Fibroblast of the aortic adventitia (primary cell): ENCODE data around the gene KCTD20. TPM values are rescaled to one million over a fixed set of nuclear protein-coding genes. Genes with fewer than 3 reads are reported as not detected.

Source experiments
- DNase-seq: peaks from one replicate; pipeline ENCODE4 v3.0.0-alpha.2; 2010; ENCODE audit warnings: low read depth
- H3K4me3 ChIP-seq: 2 replicates; pipeline ENCODE4 v1.5.1; 2011; ENCODE audit warnings: low read depth, mild to moderate bottlenecking, control low read depth, low read length, moderate library complexity
- total RNA-seq: library from RNA; depleted of rRNA; stranded (reverse); fragments of >200 nt; gene quantifications from 2 replicates; pipeline ENCODE4 v1.2.3, GENCODE V29; 2012; ENCODE audit warnings: low replicate concordance
- TF ChIP-seq, protein P1 (sequence below): IDR thresholded peaks from 2 replicates; pipeline ENCODE4 v1.5.1; 2011; ENCODE audit warnings: mild to moderate bottlenecking, low read length, control low read depth, inconsistent platforms; ENCODE audit not compliant: insufficient read depth

The KCTD20 gene
- total RNA-seq, 1 donor = 48.6 TPM

DNA sequence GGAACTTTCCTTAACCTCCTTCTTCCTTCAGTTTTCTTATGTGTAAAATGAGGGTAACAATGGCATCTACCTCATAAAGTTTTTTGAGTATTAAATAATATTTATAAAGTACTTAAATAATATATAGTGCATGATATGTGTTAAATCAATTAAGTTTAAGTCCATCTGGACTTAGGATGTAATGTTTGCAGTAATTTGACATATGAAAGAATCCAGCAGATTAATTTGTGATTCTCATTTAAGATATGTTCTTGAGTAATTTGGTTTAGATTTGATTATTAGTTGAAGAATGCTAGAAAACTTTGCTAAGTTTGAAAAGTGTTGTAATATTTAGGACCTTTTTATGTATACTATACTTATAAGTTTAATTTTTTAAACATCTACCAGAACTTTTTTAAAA, 18.1 kb downstream of the KCTD20 start:
- no peak for DNase-seq
- TF ChIP-seq, protein P1, sequence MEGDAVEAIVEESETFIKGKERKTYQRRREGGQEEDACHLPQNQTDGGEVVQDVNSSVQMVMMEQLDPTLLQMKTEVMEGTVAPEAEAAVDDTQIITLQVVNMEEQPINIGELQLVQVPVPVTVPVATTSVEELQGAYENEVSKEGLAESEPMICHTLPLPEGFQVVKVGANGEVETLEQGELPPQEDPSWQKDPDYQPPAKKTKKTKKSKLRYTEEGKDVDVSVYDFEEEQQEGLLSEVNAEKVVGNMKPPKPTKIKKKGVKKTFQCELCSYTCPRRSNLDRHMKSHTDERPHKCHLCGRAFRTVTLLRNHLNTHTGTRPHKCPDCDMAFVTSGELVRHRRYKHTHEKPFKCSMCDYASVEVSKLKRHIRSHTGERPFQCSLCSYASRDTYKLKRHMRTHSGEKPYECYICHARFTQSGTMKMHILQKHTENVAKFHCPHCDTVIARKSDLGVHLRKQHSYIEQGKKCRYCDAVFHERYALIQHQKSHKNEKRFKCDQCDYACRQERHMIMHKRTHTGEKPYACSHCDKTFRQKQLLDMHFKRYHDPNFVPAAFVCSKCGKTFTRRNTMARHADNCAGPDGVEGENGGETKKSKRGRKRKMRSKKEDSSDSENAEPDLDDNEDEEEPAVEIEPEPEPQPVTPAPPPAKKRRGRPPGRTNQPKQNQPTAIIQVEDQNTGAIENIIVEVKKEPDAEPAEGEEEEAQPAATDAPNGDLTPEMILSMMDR = no peak
- no peak overlapping the region for H3K4me3 ChIP-seq

- TF ChIP-seq, protein P1 = no peak
- no peak for DNase-seq
- H3K4me3 ChIP-seq = no peak overlapping the region
These were observed 18.8 kb downstream of the KCTD20 start for GRCh38 chr6:36461646-36462045.

GRCh38 chr6:36463676-36464075, 20.9 kb downstream of the KCTD20 start:
- TF ChIP-seq, protein P1 = no peak
- H3K4me3 ChIP-seq = no peak overlapping the region
- DNase-seq = peak; percentile 33

DNA sequence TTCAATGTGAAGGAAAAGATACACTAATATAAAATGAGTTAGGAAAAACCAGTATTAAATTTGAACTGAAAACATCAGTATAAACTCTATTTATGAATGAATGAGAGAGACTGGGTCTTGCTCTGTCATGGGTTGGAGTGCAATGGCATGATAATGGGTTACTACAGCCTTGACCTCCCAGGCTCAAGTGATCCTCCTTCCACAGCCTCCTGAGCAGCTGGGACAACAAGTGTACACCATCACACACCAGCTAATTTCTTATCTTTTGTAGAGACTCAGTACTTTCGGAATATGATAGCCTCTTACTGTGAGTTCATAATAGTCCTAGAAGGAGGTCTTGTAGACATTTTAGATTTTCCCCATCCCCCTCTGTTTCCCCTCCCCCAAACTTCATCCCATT, 21.4 kb downstream of the KCTD20 start:
- no peak overlapping the region for H3K4me3 ChIP-seq
- no peak for DNase-seq
- TF ChIP-seq, protein P1 = no peak

- H3K4me3 ChIP-seq = no peak overlapping the region
- TF ChIP-seq, protein P1 = no peak
- DNase-seq = no peak
These were observed 24.8 kb downstream of the KCTD20 start for GRCh38 chr6:36467625-36468024.

- DNase-seq = no peak
- TF ChIP-seq, protein P1 = no peak
- no peak overlapping the region for H3K4me3 ChIP-seq
These were observed 26.4 kb downstream of the KCTD20 start for GRCh38 chr6:36469148-36469661.

- TF ChIP-seq, protein P1 = no peak
- no peak for DNase-seq
- H3K4me3 ChIP-seq = no peak overlapping the region
These were observed 27.1 kb downstream of the KCTD20 start for GRCh38 chr6:36469946-36470345.
